ENCODE data around the gene GPC6. TPM values are rescaled to one million over a fixed set of nuclear protein-coding genes. Genes with fewer than 3 reads are reported as not detected.
A peak's percentile ranks its signal among the peaks of the same experiment; 100 is the strongest.

GPC6 gene
- total and polyA plus RNA-seq, 9 of the 15 experiments (the other 6 are each of a cell fraction or from before 2014, with no cell fraction given): under 0.01 to 0.20 (median 0.01) TPM; not detected in 4

DNA sequence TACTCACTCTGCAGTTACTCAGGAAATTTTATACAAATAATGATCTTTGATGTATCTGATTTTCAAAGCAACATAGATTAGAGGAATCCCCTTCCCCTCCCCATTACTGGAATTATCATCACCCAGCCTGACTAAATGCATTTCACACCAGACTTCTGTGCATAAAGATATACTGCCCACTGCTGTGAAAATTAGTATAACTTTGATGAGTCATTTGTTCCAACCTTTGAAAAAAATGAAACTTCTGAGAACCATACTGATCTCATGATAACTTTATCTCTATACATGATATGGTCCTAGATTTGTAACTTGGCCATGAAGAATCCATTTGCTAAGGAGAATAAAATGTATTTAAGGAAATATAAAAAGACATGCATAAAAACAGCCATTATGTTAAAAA lies 63.9 kb downstream of the GPC6 start (continued):
- TF ChIP-seq ZMIZ1 (IDR thresholded peaks at IDR 0.05; ENCODE audit: low read depth in 2 of 2, low read length in 2 of 2): 0 out of 4 replicates have a peak, but pooled peaks of 1 of the 2 experiments have one; percentile 3
- TF ChIP-seq KAT2B (IDR thresholded peaks at IDR 0.05; ENCODE audit: low read depth, low read length): no peak
- peak; percentile 99 for TF ChIP-seq JUND (IDR thresholded peaks at IDR 0.05; ENCODE audit: borderline replicate concordance, low read depth, low read length)
- no peak for TF ChIP-seq JUND (tag; IDR thresholded peaks at IDR 0.05; ENCODE audit: borderline replicate concordance, low read depth, low read length)
- TF ChIP-seq L3MBTL2 (IDR thresholded peaks at IDR 0.05): no peak
- peak in 1 of 2 experiments; percentile 59; a peak in 1 of 4 replicates for TF ChIP-seq RCOR1 (IDR thresholded peaks at IDR 0.05; ENCODE audit: borderline replicate concordance in 1 of 2, low read depth in 2 of 2, low read length in 2 of 2)
- TF ChIP-seq LCOR (CRISPR knock-in tag; IDR thresholded peaks at IDR 0.05): no peak
- TF ChIP-seq, protein P1, sequence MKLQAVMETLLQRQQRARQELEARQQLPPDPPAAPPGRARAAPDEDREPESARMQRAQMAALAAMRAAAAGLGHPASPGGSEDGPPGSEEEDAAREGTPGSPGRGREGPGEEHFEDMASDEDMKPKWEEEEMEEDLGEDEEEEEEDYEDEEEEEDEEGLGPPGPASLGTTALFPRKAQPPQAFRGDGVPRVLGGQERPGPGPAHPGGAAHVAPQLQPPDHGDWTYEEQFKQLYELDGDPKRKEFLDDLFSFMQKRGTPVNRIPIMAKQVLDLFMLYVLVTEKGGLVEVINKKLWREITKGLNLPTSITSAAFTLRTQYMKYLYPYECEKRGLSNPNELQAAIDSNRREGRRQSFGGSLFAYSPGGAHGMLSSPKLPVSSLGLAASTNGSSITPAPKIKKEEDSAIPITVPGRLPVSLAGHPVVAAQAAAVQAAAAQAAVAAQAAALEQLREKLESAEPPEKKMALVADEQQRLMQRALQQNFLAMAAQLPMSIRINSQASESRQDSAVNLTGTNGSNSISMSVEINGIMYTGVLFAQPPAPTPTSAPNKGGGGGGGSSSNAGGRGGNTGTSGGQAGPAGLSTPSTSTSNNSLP (IDR thresholded peaks at IDR 0.05; ENCODE audit: borderline replicate concordance, low read depth, low read length): peak; percentile 69
- TF ChIP-seq DEAF1 (CRISPR knock-in tag; IDR thresholded peaks at IDR 0.05): no peak
- peak; percentile 73; the same call in 1 of the 2 replicates for TF ChIP-seq PML (IDR thresholded peaks at IDR 0.05; ENCODE audit: low read length)
- no peak for TF ChIP-seq DNMT1 (IDR thresholded peaks at IDR 0.05)
- TF ChIP-seq, protein P2, sequence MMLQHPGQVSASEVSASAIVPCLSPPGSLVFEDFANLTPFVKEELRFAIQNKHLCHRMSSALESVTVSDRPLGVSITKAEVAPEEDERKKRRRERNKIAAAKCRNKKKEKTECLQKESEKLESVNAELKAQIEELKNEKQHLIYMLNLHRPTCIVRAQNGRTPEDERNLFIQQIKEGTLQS (IDR thresholded peaks at IDR 0.05): no peak
- TF ChIP-seq, protein P2 (CRISPR knock-in tag; conservative IDR thresholded peaks at IDR 0.05): peak; percentile 77; the same call in 1 of the 2 replicates
- TF ChIP-seq ZNF584 (CRISPR knock-in tag; IDR thresholded peaks at IDR 0.05; ENCODE audit: low read depth): no peak
- TF ChIP-seq, protein P3, sequence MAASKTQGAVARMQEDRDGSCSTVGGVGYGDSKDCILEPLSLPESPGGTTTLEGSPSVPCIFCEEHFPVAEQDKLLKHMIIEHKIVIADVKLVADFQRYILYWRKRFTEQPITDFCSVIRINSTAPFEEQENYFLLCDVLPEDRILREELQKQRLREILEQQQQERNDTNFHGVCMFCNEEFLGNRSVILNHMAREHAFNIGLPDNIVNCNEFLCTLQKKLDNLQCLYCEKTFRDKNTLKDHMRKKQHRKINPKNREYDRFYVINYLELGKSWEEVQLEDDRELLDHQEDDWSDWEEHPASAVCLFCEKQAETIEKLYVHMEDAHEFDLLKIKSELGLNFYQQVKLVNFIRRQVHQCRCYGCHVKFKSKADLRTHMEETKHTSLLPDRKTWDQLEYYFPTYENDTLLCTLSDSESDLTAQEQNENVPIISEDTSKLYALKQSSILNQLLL (CRISPR knock-in tag; IDR thresholded peaks at IDR 0.05; ENCODE audit: borderline replicate concordance): no peak
- TF ChIP-seq HDAC1 (IDR thresholded peaks at IDR 0.05): no peak
- peak; percentile 99 for TF ChIP-seq JUN (IDR thresholded peaks at IDR 0.05; ENCODE audit: borderline replicate concordance, low read depth, low read length)
- TF ChIP-seq JUN (CRISPR knock-in tag; IDR thresholded peaks at IDR 0.05; ENCODE audit: borderline replicate concordance): no peak
- no peak for TF ChIP-seq IRF2 (CRISPR knock-in tag; IDR thresholded peaks at IDR 0.05)
- no peak for TF ChIP-seq ZNF764 (CRISPR knock-in tag; IDR thresholded peaks at IDR 0.05; ENCODE audit: low read depth)
